HG03521 (cell line): ENCODE measurements around the gene GAS7.
"Not testable (repeated sequence)": the region's sequence is repeated elsewhere in the genome, so short reads cannot be mapped to it uniquely, and the experiment has no call there.

ENCODE experiments used
- ATAC-seq: cut with Tn5 transposase; IDR thresholded peaks from one replicate; pipeline ENCODE4 v1.9.1; 2021; ENCODE audit warnings: mild to moderate bottlenecking, moderate library complexity; ENCODE audit not compliant: unreplicated experiment

Gene GAS7

GRCh38 chr17:9928601-9929333 lies 269.6 kb downstream of the GAS7 start:
- no peak for ATAC-seq

GRCh38 chr17:9926150-9926804 lies 272.1 kb downstream of the GAS7 start:
- ATAC-seq: no peak

- no peak for ATAC-seq
These were observed 272.9 kb downstream of the GAS7 start for GRCh38 chr17:9925457-9925856.

- ATAC-seq: no peak
These were observed 273.6 kb downstream of the GAS7 start for GRCh38 chr17:9924735-9925191.

- ATAC-seq: no peak
These were observed 276.2 kb downstream of the GAS7 start for GRCh38 chr17:9922012-9922848.

GRCh38 chr17:9921216-9921615 lies 277.2 kb downstream of the GAS7 start:
- not testable (repeated sequence) for ATAC-seq

- no peak for ATAC-seq
These were observed 279.5 kb downstream of the GAS7 start for GRCh38 chr17:9918804-9919352.

- ATAC-seq: no peak
These were observed 280.1 kb downstream of the GAS7 start for GRCh38 chr17:9918352-9918751.

- ATAC-seq: no peak
These were observed 280.6 kb downstream of the GAS7 start for GRCh38 chr17:9917801-9918200.

GRCh38 chr17:9917131-9917530 lies 281.3 kb downstream of the GAS7 start:
- ATAC-seq: no peak

- ATAC-seq: no peak
These were observed 282.3 kb downstream of the GAS7 start for GRCh38 chr17:9916108-9916507.

- no peak for ATAC-seq
These were observed 284.9 kb downstream of the GAS7 start for GRCh38 chr17:9913476-9913875.

- no peak for ATAC-seq
These were observed 286.0 kb downstream of the GAS7 start for GRCh38 chr17:9912121-9913099.

GRCh38 chr17:9911089-9911488 lies 287.3 kb downstream of the GAS7 start:
- ATAC-seq: no peak

GRCh38 chr17:9908649-9909042 lies 289.8 kb downstream of the GAS7 start:
- ATAC-seq: no peak

GRCh38 chr17:9907883-9908648 lies 290.3 kb downstream of the GAS7 start:
- no peak for ATAC-seq

GRCh38 chr17:9907131-9907530 lies 291.3 kb downstream of the GAS7 start:
- no peak for ATAC-seq

GRCh38 chr17:9906616-9907015 lies 291.8 kb downstream of the GAS7 start:
- ATAC-seq: no peak

- ATAC-seq: peak; percentile 43
These were observed 292.5 kb downstream of the GAS7 start for GRCh38 chr17:9905902-9906301.

GRCh38 chr17:9905078-9905415 lies 293.4 kb downstream of the GAS7 start, which contains the start of gene RCVRN:
RCVRN (minus strand) TSS chr17:9905271; CDS start chr17:9905180, 91 bp downstream.
- ATAC-seq: no peak
